HepG2 (cell line): ENCODE measurements around the gene TMUB1. TPM values are rescaled to one million over a fixed set of nuclear protein-coding genes. Genes with fewer than 3 reads are reported as not detected.

ENCODE experiments used
- ARID3A ChIP-seq: IDR thresholded peaks from 2 replicates; pipeline ENCODE4 v1.6.1; 2012; ENCODE audit warnings: low read depth, low read length, improper control_type of control experiment
- GZF1 ChIP-seq: sonication (generic); formaldehyde crosslinking; IDR thresholded peaks from 2 replicates; pipeline ENCODE4 v1.5.1; 2020; ENCODE audit warnings: mild to moderate bottlenecking, missing genetic modification reagents
- HBP1 ChIP-seq: IDR thresholded peaks from 2 replicates; pipeline ENCODE4 v1.6.1; 2016; ENCODE audit warnings: low read depth, control low read depth
- MIER3 ChIP-seq: IDR thresholded peaks from 2 replicates; pipeline ENCODE4 v1.6.1; 2016; ENCODE audit warnings: missing compliant biosample characterization, borderline replicate concordance
- NCOA2 ChIP-seq: sonication (generic); formaldehyde crosslinking; IDR thresholded peaks from 2 replicates; pipeline ENCODE4 v1.8.0; 2022; ENCODE audit warnings: inconsistent platforms
- NFE2L1 ChIP-seq: sonication (generic); formaldehyde crosslinking; IDR thresholded peaks from 2 replicates; pipeline ENCODE4 v1.4.0; 2020; ENCODE audit warnings: missing genetic modification reagents, mild to moderate bottlenecking, borderline replicate concordance
- NFIB ChIP-seq: sonication (generic); formaldehyde crosslinking; IDR thresholded peaks from 2 replicates; pipeline ENCODE4 v1.9.0; 2021; ENCODE audit warnings: missing genetic modification reagents, mild to moderate bottlenecking, borderline replicate concordance
- PHB2 ChIP-seq: fragments of 450-650 bp; IDR thresholded peaks from 2 replicates; pipeline ENCODE4 v1.6.1; 2018; ENCODE audit not compliant: partially characterized antibody
- RBM39 ChIP-seq: fragments of 200-400 bp; formaldehyde crosslinking; IDR thresholded peaks from one replicate; pipeline ENCODE4 v1.6.1; 2018; ENCODE audit warnings: antibody characterized with exemption, mild to moderate bottlenecking, low read depth, low read length; ENCODE audit not compliant: poor library complexity, severe bottlenecking
- TBL1XR1 ChIP-seq: fragments of 150-350 bp; IDR thresholded peaks from 2 replicates; pipeline ENCODE4 v1.6.1; 2014; ENCODE audit warnings: borderline replicate concordance, low read length; ENCODE audit not compliant: partially characterized antibody
- TERF1 ChIP-seq: sonication (generic); formaldehyde crosslinking; IDR thresholded peaks from 2 replicates; pipeline ENCODE4 v1.8.0; 2022; ENCODE audit warnings: mild to moderate bottlenecking, missing genetic modification reagents, moderate library complexity
- ZHX2 ChIP-seq, 2 experiments: sonication (generic) in 1 of 2; formaldehyde crosslinking in 1 of 2; IDR thresholded peaks; 2 replicates each; pipeline versions ENCODE4 v1.6.1 to v1.9.0; 2014 to 2022; ENCODE audit warnings: antibody characterized with exemption in 1 of 2, borderline replicate concordance in 1 of 2, inconsistent platforms in 1 of 2, low read depth in 1 of 2, missing genetic modification reagents in 1 of 2
- ZKSCAN8 ChIP-seq: IDR thresholded peaks from 2 replicates; pipeline ENCODE4 v1.6.1; 2016; ENCODE audit warnings: borderline replicate concordance, missing genetic modification reagents, missing compliant biosample characterization
- ZNF180 ChIP-seq: sonication (generic); formaldehyde crosslinking; IDR thresholded peaks from 2 replicates; pipeline ENCODE4 v1.4.0; 2020; ENCODE audit warnings: low read depth, missing genetic modification reagents, borderline replicate concordance
- ZNF362 ChIP-seq: sonication (generic); formaldehyde crosslinking; IDR thresholded peaks from 2 replicates; pipeline ENCODE4 v1.4.0; 2020; ENCODE audit warnings: missing genetic modification reagents, mild to moderate bottlenecking, borderline replicate concordance
- ZNF430 ChIP-seq: sonication (generic); formaldehyde crosslinking; IDR thresholded peaks from 2 replicates; pipeline ENCODE4 v1.9.0; 2021; ENCODE audit warnings: mild to moderate bottlenecking, missing genetic modification reagents
- polyA plus RNA-seq, 8 experiments: library from polyadenylated mRNA; depleted of rRNA in 3 of 8; stranded (reverse) in 7 of 8; unstranded in 1 of 8; fragments of >200 nt; fragmentation: Illumina TruSeq in 4 of 8; extraction: Trizol in 4 of 8; gene quantifications; 2 replicates each; pipeline versions ENCODE4 v1.2.1 to v1.2.3, GENCODE V29; 2011 to 2016; ENCODE audit warnings: low read depth in 4 of 8, missing spikeins in 1 of 8, mixed read lengths in 1 of 8; ENCODE audit not compliant: insufficient read depth in 1 of 8
- total RNA-seq, 5 experiments: library from RNA; depleted of rRNA; stranded (reverse); fragments of >200 nt; fragmentation: Illumina TruSeq; extraction: Trizol; gene quantifications; 2 replicates each; pipeline ENCODE4 v1.2.3, GENCODE V29; 2016; ENCODE audit warnings: low read depth in 1 of 5

Gene TMUB1
- total and polyA plus RNA-seq, 2 of the 13 experiments (the other 11 are each of a cell fraction or from before 2014, with no cell fraction given) = 44.8 to 51.6 TPM

GRCh38 chr7:151062399-151063211 is 20.7 kb downstream of the TMUB1 start (continued):
- no peak for TF ChIP-seq ZNF362 (CRISPR knock-in tag)
- TF ChIP-seq ZKSCAN8 = no peak
- TF ChIP-seq MIER3 (CRISPR knock-in tag) = peak; percentile 56; the same call in 1 of the 2 replicates
- TF ChIP-seq TBL1XR1 = no peak
- TF ChIP-seq PHB2 = no peak
- no peak for TF ChIP-seq ZHX2 (IDR thresholded peaks at IDR 0.05; ENCODE audit: low read depth)
- no peak for TF ChIP-seq ZHX2 (CRISPR knock-in tag; IDR thresholded peaks at IDR 0.05; ENCODE audit: borderline replicate concordance)
- TF ChIP-seq NFIB = no peak
- TF ChIP-seq ZNF180 (CRISPR knock-in tag) = no peak
- 0 out of 2 replicates have a peak, but pooled peaks have one; percentile 30 for TF ChIP-seq ARID3A
- no peak for TF ChIP-seq GZF1 (CRISPR knock-in tag)
- peak; percentile 51 for TF ChIP-seq RBM39
- no peak for TF ChIP-seq NFE2L1
- TF ChIP-seq NCOA2 = 0 out of 2 replicates have a peak, but pooled peaks have one; percentile 17
- no peak; the same call in 1 of the 2 replicates for TF ChIP-seq HBP1 (CRISPR knock-in tag)
- peak; percentile 25; the same call in 1 of the 2 replicates for TF ChIP-seq ZNF430
- no peak for TF ChIP-seq TERF1 (CRISPR knock-in tag)
